GM19372 (cell line): ENCODE measurements around the gene AHCY.

Source experiments
- ATAC-seq: cut with Tn5 transposase; IDR thresholded peaks from one replicate; pipeline ENCODE4 v1.9.1; 2021; ENCODE audit warnings: mild to moderate bottlenecking, low read depth, moderate library complexity; ENCODE audit not compliant: unreplicated experiment

The AHCY gene

DNA sequence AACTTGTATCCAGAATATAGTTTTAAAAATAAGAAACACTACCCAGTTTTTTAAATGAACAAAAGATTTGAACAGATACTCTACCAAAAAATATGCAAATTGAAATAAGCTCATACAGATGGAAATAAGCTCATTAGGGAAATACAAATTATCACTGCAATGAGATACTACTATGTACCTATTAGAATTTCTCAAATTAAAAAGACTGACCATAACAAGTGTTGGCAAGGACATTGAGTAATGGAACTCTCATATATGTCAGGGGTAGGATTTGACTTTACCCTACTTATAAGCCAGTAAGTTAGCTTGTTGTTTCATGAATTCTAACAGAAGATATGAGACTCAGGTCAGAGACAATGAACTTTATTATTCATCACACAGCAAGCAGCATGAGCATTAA, 71.5 kb downstream of the AHCY start:
- ATAC-seq, result no peak
